Endometrial microvascular endothelial cells (primary cell): ENCODE measurements around the gene GNAQ. TPM values are rescaled to one million over a fixed set of nuclear protein-coding genes. Genes with fewer than 3 reads are reported as not detected.
"Not testable (repeated sequence)": the region's sequence is repeated elsewhere in the genome, so short reads cannot be mapped to it uniquely, and the experiment has no call there.

ENCODE experiments used
- in situ Hi-C: cut with HindIII; loops from 2 replicates; pipeline ENCODE4 v1.10.0; 2017; ENCODE audit warnings: low sequenced_read_pairs, low pct_unique_long_range_greater_than_20kb; ENCODE audit errors: inconsistent ontology term
- total RNA-seq: library from RNA; depleted of rRNA; stranded (reverse); fragments of >200 nt; gene quantifications from one replicate; pipeline ENCODE4 v1.2.3, GENCODE V29; 2015; ENCODE audit errors: inconsistent ontology term

GNAQ gene
- total RNA-seq, 1 donor from 2014 or later = 28.4 TPM

GRCh38 chr9:77714077-77714549 lies 317.5 kb downstream of the GNAQ start:
- in situ Hi-C loops = no loop called here

DNA sequence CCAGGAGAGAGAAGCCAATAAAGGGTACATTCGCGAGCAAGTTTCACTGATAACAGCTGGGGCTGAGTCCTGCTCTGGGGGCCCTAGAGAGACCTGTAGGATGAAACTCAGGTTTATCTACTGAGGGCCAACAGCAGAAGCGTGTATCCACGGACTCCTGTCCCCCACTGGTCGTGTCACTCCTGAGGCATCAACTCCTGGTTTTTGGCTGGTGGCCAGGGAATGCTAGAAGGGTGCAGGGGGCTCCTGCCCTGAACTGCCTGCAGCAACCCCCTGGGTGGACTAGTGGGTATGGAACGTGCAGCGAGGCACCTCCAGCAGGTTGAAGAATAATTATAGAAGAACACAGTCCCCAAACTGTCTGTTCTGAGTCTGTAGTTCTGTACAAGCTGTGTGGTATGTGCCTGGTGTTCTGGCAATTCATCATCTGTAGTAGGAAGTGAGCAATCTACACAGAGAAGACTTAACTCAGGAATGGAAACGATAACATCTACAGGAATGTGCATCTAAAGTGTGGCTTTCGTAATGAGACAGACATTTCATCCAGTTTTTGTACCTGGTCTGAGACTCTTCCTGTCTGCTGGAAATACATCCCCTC lies 319.0 kb downstream of the GNAQ start:
- in situ Hi-C loops = no loop called here

DNA sequence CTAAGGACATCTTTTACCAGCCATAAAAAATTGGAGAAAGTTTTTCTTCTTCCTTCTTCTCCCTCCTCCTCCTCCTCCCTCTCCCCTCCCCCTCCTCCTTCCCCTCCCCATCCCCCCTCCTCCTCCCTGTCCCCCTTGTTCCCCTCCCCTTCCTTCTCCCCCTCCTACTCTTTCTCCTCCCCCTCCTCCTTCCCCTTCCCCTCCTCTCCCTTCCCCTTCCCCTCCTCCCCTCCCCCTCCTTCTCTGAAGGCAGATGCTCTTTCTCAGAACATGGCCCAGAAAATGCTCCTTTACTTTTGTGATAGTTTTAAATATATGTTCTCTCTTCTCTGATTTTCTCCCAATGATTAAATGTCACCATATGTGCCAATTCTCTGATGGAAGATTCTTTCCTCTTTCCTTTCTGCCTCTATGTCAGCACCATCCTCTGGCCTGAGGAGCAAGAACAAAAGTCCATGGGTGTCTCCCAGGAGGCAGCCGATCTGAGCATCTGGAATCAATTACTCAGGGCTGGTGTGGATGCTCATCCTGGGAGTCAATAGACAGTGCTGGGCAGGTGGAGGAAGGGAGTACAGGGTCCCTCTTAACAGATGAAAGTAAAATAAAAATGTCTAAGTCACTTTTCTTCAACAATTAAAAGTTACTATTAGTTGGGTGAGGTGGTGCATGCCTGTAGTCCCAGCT lies 320.5 kb downstream of the GNAQ start:
- in situ Hi-C loops = no loop called here

DNA sequence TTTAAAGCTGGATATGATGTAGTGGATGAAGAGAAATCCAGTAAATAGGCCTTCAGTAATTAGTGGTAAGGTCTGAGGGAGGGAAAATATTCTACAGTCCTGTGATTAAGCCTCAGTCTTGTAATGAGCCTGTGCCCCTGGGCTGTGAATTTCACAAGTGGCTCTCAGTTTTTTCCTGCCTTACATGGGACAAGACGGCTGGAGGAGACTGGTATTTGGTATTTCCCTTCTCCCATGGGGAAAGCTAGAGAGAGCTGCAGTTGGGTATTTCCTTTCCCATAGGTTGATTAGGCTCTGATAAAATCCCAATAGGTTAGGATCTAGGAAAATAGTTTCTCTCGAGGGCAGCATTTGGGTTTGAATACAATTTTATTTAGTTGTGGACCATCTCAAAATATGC lies 321.3 kb downstream of the GNAQ start:
- in situ Hi-C loops = no loop called here

DNA sequence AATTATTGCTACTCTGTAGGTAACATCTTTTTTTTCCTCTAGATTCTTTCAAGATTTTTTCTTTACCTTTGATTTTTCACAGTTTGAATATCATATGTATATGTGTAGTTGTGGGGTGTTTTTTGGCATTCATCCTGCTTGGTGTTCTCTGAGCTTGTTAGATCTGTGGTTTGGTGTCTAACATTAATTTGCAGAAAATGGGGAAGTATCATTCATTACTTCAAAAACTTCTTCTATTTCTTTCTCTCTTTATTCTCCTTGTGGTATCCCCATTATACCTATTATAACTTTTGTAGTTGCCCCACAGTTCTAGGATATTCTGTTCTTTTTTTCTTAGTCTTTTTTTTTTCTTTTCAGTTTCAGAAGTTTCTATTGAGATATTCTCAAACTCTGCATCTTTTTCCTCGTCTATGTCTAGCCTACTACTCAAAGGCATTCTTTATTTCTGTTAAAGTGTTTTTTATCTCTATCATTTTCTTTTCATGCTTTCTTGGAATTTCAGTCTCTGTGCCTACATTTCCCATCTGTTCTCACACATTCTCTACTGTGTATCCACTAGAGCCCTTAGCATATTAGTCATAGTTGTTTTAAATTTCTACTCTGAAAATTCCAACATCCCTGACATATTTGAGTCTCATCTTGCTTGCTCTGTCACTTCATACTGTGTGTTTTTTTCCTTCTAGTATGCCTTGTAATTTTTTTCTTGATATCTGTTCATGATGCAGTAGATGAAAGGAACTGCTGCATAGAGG lies 323.4 kb downstream of the GNAQ start:
- in situ Hi-C loops = no loop called here

GRCh38 chr9:77707383-77708063 lies 324.1 kb downstream of the GNAQ start:
- in situ Hi-C loops = no loop called here

DNA sequence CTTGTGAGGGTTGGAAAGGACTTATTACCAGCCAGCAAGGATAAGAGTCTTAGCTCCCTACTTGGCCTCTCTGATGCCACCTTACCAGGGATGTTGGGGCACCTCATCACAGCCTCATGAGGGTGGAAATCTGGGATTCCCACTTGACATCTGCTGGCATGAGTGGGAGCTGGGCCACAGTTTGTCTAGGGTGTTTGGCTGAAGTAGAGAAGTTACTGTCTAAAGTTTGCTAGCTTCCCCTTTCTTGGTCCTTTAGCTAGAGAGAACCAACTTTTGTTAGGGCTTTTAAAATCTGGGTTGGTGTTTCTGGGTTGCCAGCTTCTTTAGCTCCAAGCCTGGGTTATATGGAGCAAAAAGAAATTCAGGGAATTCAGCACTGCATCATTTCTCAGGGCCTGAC lies 326.0 kb downstream of the GNAQ start:
- in situ Hi-C loops = no loop called here

- in situ Hi-C loops = not testable (repeated sequence)
These were observed 328.9 kb downstream of the GNAQ start for GRCh38 chr9:77702521-77703390.

DNA sequence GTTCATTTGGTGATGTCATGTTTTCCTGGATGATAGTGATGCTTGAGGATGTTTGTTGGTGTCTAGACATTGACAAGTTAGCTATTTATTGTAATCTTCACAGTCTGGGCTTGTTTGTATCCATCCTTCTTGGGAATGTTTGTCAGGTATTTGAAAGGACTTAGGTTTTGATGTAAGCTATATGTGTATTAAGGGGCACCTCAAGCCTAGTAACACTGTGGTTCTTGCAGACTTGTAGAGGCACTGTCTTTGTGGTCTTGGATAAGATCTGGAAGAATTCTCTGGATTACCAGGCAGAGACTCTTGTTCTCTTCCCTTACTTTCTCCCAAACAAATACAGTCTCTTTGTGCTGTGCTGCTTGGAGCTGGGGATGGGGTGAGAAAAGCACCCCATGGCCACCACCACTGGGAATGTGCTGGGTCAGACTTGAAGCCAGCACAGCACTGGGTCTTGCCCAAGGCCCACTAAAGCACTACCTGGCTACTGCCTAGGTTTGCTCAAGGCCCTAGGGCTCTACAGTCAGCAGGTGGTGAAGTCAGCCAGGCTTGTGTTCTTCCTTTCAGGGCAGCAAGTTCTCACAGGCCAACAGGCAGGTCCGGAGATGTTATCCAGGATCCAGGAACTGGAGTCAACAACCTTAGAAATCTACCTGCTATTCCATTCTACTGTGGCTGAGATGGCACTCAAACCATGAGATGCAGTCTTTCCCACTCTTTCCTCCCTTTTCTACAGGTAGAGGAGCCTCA lies 334.2 kb downstream of the GNAQ start:
- in situ Hi-C loops = no loop called here

- in situ Hi-C loops = not testable (repeated sequence)
These were observed 340.9 kb downstream of the GNAQ start for GRCh38 chr9:77690723-77691122.

GRCh38 chr9:77690119-77690518 lies 341.5 kb downstream of the GNAQ start:
- in situ Hi-C loops = not testable (repeated sequence)

GRCh38 chr9:77687737-77688136 lies 343.9 kb downstream of the GNAQ start:
- in situ Hi-C loops = not testable (repeated sequence)

DNA sequence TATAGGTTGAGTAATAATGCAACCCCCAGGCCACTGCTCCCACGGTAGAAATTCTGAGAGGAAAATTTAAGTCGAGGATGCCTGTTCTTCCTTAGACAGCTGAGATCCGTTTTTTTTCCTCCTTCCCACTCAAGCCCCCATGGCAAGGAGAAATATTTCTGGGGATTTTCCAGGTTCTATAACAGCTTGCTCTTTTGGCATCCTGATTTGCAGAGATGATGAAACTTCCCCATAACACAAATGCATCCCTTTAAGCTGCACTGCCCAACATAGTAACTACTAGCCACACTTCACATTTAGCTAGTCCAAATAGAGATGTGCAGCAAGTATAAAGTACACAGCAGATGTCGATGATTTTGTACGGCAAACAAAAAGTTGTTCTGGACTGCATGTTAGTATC lies 351.0 kb downstream of the GNAQ start:
- in situ Hi-C loops = no loop called here

GRCh38 chr9:77679661-77680368 lies 351.8 kb downstream of the GNAQ start:
- in situ Hi-C loops = no loop called here

DNA sequence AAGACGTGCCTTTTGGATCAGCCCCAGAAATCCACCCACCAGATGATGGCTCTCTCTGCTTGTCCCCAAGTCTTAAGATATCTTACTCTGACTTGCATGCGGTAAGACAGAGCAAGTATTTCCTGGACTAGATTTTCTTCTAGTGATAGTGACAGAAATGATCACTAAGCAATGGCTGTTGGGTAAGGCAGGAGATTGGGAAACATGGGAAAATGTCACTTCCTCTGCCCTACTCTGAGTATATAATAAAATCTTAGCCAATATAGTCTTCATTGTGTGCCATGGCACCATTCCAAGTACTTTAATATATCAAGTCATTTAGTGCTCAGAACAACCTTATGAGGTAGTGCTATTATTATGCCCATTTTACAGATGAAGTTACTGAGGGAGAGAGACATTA lies 352.5 kb downstream of the GNAQ start:
- in situ Hi-C loops = no loop called here

GRCh38 chr9:77677957-77678535 lies 353.6 kb downstream of the GNAQ start:
- in situ Hi-C loops = no loop called here

GRCh38 chr9:77677397-77677796 lies 354.2 kb downstream of the GNAQ start:
- in situ Hi-C loops = no loop called here
